ENCODE results near the gene PLEKHF1.

- no peak for TF ChIP-seq MAX (IDR thresholded peaks at IDR 0.05)
- no peak for TF ChIP-seq CEBPB (IDR thresholded peaks at IDR 0.05; ENCODE audit: low read depth, low read length)
Measured at GRCh38 chr19:29634423-29635130, 30.7 kb upstream of the PLEKHF1 start.

All from H1 (cell line).